Lung (tissue), 12 donors: ENCODE measurements around the gene TTK. TPM values are rescaled to one million over a fixed set of nuclear protein-coding genes. Genes with fewer than 3 reads are reported as not detected.

Source experiments
- ATAC-seq: fragments of 200-7000 bp; cut with Tn5 transposase; one replicate; pipeline ENCODE4 v1.9.1; 2020; ENCODE audit warnings: moderate number of reproducible peaks; ENCODE audit not compliant: insufficient read depth, low FRiP score
- DNase-seq, 3 donors: peaks; one replicate each; pipeline ENCODE4 v3.0.0-alpha.2; 2013 to 2017
- H3K27ac ChIP-seq, 2 donors: one replicate each; pipeline ENCODE4 v1.5.1; 2013; ENCODE audit warnings: mild to moderate bottlenecking in 2 of 2, moderate library complexity in 2 of 2, control low read depth in 1 of 2, inconsistent platforms in 1 of 2, low read depth in 1 of 2, low read length in 1 of 2
- H3K27me3 ChIP-seq, 3 donors: one replicate each; pipeline ENCODE4 v1.5.1; 2013; ENCODE audit warnings: low read length in 2 of 3; ENCODE audit not compliant: control insufficient read depth in 3 of 3, insufficient read depth in 3 of 3
- H3K36me3 ChIP-seq, 4 donors: one replicate each; pipeline ENCODE4 v1.5.1; 2013; ENCODE audit warnings: low read length in 4 of 4, mild to moderate bottlenecking in 1 of 4, moderate library complexity in 1 of 4; ENCODE audit not compliant: control insufficient read depth in 4 of 4, insufficient read depth in 4 of 4
- H3K4me1 ChIP-seq, 5 donors: one replicate each; pipeline ENCODE4 v1.5.1; 2013; ENCODE audit warnings: low read length in 5 of 5, mild to moderate bottlenecking in 2 of 5, moderate library complexity in 1 of 5; ENCODE audit not compliant: control insufficient read depth in 5 of 5, insufficient read depth in 5 of 5
- H3K4me3 ChIP-seq: one replicate; pipeline ENCODE4 v1.5.1; 2013; ENCODE audit warnings: mild to moderate bottlenecking, control low read depth, moderate library complexity
- H3K9ac ChIP-seq, 2 donors: one replicate each; pipeline ENCODE4 v1.5.1; 2013; ENCODE audit warnings: low read length in 2 of 2, control low read depth in 1 of 2; ENCODE audit not compliant: insufficient read depth in 1 of 2
- H3K9me3 ChIP-seq, 4 donors: one replicate each; pipeline ENCODE4 v1.5.1; 2013; ENCODE audit warnings: low read length in 3 of 4, mild to moderate bottlenecking in 1 of 4, moderate library complexity in 1 of 4; ENCODE audit not compliant: control insufficient read depth in 4 of 4, insufficient read depth in 3 of 4
- CTCF ChIP-seq: IDR thresholded peaks from 2 replicates; pipeline ENCODE4 v1.5.1; 2012; ENCODE audit warnings: mild to moderate bottlenecking; ENCODE audit errors: control extremely low read depth, extremely low read depth
- WGBS, 2 donors: extraction: QIAGEN DNeasy Blood & Tissue Kit; methylation state at CpG; one replicate each; pipeline ENCODE4 v1.1.7; 2013; 5-methylcytosine and 5-hydroxymethylcytosine counted together
- polyA plus RNA-seq, 2 donors: library from polyadenylated mRNA; stranded (reverse); fragments of 200-250 nt; gene quantifications; one replicate each; pipeline ENCODE4 v1.2.1, GENCODE V29; 2013
- total RNA-seq, 2 donors: library from RNA; depleted of rRNA in 1 of 2; stranded (reverse); fragments of >200 nt in 1 of 2; gene quantifications; one replicate each; pipeline ENCODE4 v1.2.1, GENCODE V29; 2014 to 2021
- donor health status: control.
- donor health status: control.
- donor health status: Bipolar disorder and iron deficiency.
- donor health status: healthy.
- donor health status: DM: yes; HTN: yes; CAD: no.

TTK gene
- total and polyA plus RNA-seq, 4 donors: 0.69 to 3.7 (median 1.1) TPM

GRCh38 chr6:79967178-79967577 lies 37.3 kb upstream of the TTK start:
- H3K27ac ChIP-seq: no peak overlapping the region
- H3K36me3 ChIP-seq: no peaks in the 10 kb centered on the region

GRCh38 chr6:79969784-79970183 lies 34.7 kb upstream of the TTK start:
- Histone ChIP-seq H3K4me3 (no peak overlapping the region), H3K27me3 (no peaks in the 10 kb centered on the region), H3K9ac (no peak overlapping the region), H3K4me1 (no peaks in the 10 kb centered on the region), H3K9me3 (peaks cover 0 to 8% (median 5%) of the 10 kb centered on the region in 4 donors), H3K36me3 (no peaks in the 10 kb centered on the region), H3K27ac (no peak overlapping the region)
- ATAC-seq: no peak
- WGBS, 2 donors: 87 to 88% methylated on average over 5 of the region's 5 CpGs
- TF ChIP-seq CTCF: no peak
- no peak for DNase-seq

More at GRCh38 chr6:79967178-79967577, 37.3 kb upstream of the TTK start:
- DNase-seq (no peak), ATAC-seq (no peak)
- Histone ChIP-seq H3K4me1 (no peaks in the 10 kb centered on the region), H3K4me3 (no peak overlapping the region), H3K27me3 (no peaks in the 10 kb centered on the region), H3K9ac (no peak overlapping the region), H3K9me3 (peaks cover 0 to 8% (median 5%) of the 10 kb centered on the region in 4 donors)
- no peak for TF ChIP-seq CTCF

GRCh38 chr6:79971193-79971592 lies 33.3 kb upstream of the TTK start:
- H3K9ac ChIP-seq: no peak overlapping the region
- no peak overlapping the region for H3K4me3 ChIP-seq
- no peak for DNase-seq
- no peaks in the 10 kb centered on the region for H3K27me3 ChIP-seq
- peaks cover 0 to 8% (median 2%) of the 10 kb centered on the region in 4 donors for H3K9me3 ChIP-seq
- no peaks in the 10 kb centered on the region for H3K4me1 ChIP-seq
- no peak for TF ChIP-seq CTCF
- no peaks in the 10 kb centered on the region for H3K36me3 ChIP-seq
- no peak for ATAC-seq
- H3K27ac ChIP-seq: no peak overlapping the region

- no peaks in the 10 kb centered on the region for H3K4me1 ChIP-seq
- TF ChIP-seq CTCF: no peak
- no peak overlapping the region for H3K4me3 ChIP-seq
- no peak overlapping the region for H3K9ac ChIP-seq
- DNase-seq (no peak), ATAC-seq (no peak)
- H3K9me3 ChIP-seq: no peaks in the 10 kb centered on the region
- H3K27ac ChIP-seq: no peak overlapping the region
- 93 to 98% methylated on average over 4 of the region's 4 CpGs for WGBS, 2 donors
- no peaks in the 10 kb centered on the region for H3K27me3 ChIP-seq
- H3K36me3 ChIP-seq: no peaks in the 10 kb centered on the region
Observed at GRCh38 chr6:79981652-79982051, 22.8 kb upstream of the TTK start.
